GM18870 (cell line): ENCODE measurements around the gene EPDR1.

Experiments
- ATAC-seq: cut with Tn5 transposase; IDR thresholded peaks from one replicate; pipeline ENCODE4 v1.9.1; 2021; ENCODE audit warnings: moderate library complexity; ENCODE audit not compliant: unreplicated experiment

EPDR1 gene

DNA sequence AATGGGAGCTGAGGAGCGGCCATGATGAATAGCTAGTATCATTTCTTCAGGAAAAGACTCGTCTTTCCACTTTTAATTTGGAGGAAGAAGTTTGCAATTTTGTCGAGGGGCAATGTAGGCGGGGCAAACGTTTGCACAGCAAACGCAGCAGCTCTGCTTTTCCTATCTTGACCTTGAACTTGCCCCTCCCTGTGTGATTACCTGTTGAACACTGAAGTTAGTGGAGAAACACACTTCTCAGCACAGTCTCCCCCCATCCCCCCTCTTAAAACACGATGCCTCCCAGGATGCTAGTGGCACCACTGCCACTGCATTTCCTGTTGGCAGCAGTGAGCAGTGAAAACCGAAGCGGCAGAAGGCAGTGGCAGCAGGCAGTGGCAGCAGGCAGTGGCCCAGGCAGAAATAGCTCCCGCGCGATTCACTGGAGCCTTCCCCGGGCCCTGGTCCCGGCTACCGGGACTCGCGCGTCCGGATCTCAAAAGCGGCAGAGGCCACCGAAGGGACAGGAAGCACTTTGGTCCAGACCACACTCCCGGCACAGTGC, at the start of gene EPDR1:
Gene EPDR1 (plus strand): TSS at position 336 of the 544 bp plus-strand sequence. CDS start 300 bp downstream, outside the sequence.
- peak; percentile 48 for ATAC-seq

DNA sequence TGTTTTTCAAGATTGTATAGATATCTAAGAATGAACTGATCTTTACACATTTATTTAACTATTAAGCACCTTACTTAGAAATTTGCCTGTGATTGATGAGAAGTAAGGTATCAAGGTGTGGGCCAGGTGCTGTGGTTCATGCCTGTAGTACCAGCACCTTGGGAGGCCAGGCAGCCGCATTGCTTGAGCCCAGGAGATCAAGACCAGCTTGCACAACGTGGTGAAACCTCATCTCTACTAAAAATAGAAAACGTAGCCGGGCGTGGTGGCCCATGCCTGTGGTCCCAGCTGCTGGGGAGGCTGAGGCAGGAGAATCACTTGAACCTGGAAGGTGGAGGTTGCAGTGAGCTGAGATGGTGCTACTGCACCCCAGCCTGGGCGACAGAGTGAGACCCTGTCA, 38.4 kb upstream of the EPDR1 start:
- no peak for ATAC-seq

DNA sequence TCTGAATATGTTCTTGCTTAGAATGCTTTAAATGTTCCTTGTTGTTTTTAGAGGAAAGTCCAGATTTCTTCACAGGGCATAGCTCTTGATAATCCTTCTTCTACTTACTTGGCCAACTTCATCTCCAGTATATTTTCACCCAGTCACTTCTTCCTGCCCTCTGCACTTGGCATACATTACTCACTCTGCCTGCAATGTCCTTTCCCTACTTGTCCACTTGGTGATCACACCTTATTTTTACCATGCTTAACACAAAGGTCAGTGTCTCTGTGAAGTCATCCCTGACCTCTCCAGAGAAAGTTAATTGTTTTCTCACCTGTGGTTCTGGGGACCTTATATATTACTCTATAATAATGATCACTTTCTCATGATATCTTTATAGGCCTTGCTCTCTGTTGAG, 27.1 kb upstream of the EPDR1 start:
- ATAC-seq = no peak

DNA sequence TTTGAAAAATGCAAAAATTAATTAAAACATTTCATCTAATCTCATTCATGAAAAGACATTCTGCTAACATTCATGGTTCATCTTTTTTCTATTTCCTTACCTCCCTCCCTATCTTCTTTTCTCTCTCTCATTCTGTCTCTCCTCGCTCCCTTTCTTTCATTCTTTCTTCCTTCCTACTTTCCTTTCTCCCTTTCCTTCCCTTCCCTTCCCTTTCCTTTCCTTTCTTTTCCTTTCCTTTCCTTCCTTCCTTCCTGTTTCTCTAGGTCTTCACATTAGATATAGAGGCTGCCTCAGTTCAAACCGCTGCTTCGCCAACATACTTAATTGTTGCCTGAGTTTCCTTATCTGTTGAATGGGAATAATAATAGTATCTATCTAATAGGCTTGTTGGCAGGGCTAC, 25.8 kb upstream of the EPDR1 start:
- ATAC-seq = no peak

DNA sequence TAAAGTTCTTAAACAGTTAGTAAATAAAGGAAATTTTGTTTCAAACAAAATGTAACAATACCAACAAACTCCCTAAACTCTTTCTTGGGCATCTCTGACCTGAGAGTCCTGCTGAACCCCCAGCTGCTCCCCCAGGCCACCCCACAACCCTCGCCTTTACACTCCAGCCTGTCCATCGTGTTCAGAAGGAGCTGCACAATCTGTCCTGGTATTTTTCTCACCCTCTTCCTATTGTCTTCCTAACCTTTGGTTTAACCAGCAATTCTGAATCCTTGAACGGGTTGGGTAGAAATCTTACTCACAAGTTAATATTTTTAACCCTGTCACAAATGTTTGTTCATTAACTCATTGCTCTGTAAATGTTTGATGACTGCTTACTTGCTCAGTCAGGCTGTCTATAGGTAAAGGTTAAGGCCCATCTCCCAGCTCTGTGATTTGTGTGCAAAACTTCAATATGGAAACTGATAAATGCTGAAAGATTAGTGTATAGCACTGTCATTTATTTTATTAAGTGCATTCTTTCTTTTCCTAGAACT, 20.7 kb upstream of the EPDR1 start:
- ATAC-seq = no peak

DNA sequence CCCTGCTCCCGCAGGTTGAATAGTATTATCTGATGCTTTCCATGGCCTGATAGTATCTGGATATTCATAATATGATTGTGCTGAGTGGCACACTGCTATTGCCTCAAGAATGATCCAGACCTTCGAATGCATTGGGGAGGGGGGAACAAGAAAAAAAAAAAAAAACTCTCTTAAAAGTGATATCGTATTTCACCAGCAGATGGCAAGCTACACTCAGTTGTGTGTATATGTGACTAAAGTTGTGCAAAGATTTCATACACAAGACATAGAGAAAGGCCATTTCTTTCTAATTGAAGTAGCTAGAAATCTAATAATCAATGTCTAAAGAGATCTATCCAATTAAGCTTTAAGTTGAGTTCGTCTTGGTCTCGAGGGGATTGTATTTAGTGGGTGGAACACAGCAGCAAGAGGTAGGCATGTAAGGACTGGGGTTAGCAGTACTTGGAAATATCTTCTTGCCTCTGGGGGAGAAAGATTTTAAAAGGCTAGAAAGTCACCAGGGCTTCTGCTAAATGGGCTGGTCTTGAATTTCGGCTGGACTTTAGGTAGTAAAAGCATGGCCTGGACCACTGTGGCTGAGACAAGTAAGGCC, 19.1 kb upstream of the EPDR1 start:
- no peak for ATAC-seq

DNA sequence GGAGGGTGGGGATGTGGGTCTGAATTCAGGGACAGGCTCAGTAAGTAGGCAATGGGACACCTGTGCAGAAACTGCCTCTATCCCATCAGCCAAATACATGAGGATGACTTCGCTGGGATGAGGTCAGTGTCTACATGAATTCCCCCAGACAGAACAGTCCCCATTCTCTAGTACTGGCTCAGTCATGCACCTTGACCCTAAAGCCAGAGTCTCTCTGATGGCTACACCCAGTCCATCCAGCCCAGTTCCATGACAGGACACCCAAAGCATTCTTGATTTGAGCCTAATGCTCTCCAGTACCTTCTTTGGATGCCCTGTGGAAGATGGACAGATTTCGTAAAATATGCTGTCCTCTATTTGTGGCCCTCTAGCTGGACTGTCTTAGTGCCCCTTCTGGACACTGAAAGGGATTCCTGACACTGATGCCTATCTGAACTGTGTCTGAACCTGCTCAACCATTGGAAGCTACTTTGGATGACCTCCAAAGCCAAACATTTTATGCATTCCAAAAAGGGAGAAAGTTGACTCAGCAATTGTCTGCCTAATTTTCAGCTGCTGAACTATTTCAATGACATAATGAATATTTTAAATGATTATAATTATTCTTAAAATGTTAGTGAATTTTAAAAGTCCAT, 18.4 kb upstream of the EPDR1 start:
- ATAC-seq = no peak

DNA sequence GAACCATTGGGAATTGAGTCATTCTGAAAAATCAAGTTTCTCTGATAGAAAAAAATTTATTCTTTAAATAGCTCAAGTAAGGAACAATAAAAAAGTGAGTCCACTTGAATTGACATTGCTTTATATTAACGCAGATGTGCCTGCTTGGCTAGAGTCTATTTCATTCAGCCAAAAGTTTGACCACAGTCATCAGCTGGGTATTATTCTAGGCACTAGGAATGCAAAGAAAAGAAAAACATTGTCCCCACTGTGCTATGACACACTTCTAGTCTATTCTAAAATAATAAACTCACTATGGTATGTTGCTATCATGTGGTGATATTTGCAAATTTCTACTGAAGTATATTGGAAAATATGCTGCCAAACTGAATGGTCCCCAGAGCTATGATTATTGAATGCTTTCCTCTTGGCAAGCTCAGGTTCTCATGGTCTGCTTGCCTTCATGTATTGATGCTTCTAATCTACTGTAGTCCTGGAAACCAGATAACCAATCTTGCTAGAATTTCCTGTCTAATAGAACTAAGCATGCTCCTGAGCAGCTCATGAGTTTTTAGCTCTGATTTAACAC, 12.1 kb upstream of the EPDR1 start:
- ATAC-seq = no peak

DNA sequence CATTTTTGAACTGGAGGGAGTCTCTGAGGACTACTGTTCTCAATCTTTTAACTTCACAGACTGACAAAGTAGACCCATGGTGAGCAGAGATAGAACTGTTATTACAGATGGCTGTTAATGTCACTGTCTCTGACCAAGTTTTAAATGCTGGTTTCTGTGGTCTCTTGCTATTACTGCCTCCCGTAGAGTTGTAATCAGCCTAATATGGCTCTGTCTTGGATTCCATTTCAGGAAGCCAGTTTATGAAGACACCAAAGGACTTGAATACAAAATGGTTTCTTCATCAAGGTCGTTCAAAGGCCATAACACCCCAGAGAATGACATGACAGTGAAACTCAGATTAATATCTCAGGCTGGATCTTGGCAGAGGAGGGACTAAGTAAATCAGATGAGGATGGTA, 7.7 kb upstream of the EPDR1 start:
- ATAC-seq = no peak

DNA sequence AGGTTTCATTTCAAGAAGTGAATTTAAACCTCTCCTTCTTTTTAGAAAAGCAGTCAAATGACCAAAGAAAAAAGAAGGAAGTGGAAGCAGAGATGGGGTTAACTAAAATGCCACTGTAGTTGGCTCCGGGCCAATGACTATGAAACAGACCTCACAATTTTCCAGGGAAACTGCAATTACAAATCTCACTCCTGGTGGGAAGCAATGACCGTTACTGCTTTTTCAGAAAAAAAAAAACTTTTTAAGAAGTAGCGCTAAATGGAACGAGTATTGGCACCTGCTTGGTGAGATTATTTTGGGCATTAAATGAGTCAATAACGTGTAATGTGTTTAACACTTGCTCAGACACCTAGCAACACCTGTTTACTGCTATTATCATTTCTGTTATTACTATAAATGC, 5.0 kb upstream of the EPDR1 start:
- ATAC-seq = peak; percentile 59

DNA sequence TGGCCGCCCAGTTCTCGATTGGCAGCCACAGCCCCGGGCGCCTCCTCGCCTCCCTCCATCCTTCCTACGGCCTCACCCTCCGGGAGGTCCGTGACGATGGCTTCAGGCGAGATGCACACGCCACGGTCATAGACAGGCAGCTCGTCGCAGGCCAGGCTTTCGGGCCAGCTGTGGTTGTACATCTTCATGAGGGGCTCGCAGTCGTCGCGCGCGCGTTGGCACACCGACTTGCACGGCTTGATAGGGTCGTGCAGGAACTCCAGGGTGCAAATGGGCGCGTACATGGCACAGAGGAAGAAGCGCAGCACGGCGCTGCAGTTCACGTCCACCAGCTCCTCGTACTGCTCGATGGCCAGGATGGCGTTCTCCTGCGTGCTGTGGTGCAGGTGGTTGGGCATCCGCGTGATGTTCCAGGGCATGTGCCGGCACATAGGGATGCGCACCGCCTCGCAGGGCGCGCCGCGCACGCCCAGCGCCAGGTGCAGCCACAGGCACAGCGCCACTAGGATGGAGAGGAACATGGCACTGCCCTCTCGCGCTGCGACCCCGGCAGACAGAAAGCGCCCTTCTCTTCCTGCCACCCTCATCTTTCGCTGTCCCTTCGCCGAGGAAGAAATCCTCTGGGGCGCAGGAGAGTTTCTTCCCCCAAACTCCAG, 4.3 kb upstream of the EPDR1 start:
- no peak for ATAC-seq

DNA sequence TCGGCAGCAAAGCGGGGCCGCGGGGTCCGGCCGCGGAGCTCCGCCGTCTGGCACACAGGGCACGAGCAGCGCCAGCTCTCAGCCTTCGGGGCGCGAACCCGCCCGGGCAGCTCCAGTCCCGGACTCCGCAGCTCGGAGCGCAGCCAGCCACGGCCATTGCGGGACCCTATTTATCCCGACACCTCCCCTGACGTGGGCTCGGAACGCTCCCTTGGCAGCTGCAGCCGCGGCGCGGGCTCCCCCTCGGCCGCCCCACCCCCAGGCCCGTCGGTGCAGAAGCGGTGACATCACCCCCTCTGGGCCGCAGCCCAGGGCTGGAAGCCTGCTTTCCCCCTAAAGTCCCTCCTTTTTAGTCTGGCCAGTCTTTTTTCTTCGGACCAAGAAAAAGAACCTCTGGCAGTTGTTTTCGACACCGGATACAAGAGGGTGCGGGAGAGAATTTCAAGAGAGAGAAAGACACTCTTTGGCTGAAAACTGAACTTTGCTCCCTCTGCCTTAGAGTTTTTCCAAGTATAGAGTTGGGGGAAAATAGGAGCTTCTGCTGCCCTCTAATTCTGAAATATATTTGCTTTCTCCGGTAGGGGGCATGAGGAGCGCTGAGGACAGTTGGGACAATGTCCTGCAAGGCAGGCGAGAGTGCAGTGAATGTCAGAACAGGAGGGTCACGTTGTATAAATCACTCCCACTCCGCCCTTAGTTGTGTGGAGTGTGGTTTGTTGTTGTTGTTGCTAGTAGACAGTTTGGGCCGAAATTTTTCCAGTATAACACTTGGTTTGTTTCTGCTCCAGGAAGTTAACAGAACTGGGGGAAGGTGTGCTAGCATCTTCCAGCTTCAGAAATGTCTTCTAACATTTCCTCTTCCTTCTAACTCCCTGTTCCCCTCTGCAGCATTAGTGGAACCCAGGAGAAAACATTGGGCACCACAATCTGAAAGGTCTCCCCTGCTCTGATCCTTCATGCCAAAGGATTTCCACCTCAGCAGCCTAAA, 3.5 kb upstream of the EPDR1 start, which contains the start of gene SFRP4:
Gene SFRP4 (minus strand): TSS at position 145 of the 988 bp plus-strand sequence. CDS start 280 bp downstream, outside the sequence.
- ATAC-seq = no peak

DNA sequence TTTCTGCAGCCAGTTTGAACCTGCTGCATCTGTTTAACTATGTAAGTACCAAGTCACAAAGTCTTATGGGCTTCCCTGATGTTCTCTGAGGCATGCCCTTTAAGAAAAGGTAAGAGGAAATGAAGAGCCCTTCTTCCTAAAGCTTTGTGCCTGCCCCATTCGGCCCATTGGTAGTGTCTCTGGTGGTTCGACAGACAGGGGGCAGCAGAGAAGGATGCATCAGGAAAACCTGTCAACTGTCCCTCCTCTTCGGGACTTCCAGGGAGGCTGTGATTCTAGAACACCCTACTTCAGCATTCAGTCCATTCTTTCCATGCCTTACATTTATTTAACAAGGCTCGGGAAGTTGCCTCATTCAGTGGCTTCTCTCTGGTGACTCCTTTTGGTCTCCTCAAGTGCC, 1.9 kb upstream of the EPDR1 start:
- no peak for ATAC-seq

DNA sequence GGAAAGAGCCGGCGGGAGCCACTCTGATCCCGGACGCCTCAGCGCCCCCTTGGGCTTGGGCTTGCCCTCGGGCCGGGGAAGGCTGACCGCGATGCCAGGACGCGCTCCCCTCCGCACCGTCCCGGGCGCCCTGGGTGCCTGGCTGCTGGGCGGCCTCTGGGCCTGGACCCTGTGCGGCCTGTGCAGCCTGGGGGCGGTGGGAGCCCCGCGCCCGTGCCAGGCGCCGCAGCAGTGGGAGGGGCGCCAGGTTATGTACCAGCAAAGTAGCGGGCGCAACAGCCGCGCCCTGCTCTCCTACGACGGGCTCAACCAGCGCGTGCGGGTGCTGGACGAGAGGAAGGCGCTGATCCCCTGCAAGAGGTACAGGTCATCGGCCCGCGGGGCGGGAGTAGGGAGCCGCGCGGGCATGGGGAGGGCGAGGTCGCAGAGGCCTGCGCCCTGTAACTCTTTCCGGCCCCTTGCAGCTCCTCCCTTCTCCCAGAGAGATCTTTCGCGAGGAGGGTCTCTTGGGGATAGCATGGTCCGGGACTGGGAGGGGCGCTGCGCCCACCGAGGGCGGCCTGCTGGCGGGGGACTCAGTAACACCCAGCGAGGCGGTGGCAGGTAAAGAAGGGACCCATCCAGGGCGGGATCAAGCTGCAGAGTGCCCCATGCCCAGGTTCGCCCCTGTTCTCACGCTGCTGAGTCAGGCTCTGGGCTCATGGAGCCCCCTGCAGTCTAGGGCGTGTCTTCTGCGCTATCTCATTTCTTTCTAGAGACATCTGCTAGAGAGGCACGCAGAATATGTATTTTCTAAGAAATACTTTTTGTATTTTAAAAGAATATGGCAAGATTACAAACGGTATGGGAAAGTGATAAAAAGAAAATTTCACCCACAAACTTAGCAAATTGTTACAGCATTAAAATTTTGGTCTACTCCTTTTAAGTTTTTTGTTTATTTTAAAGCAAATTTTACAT, 687 bp downstream of the EPDR1 start:
- peak; percentile 39 for ATAC-seq

DNA sequence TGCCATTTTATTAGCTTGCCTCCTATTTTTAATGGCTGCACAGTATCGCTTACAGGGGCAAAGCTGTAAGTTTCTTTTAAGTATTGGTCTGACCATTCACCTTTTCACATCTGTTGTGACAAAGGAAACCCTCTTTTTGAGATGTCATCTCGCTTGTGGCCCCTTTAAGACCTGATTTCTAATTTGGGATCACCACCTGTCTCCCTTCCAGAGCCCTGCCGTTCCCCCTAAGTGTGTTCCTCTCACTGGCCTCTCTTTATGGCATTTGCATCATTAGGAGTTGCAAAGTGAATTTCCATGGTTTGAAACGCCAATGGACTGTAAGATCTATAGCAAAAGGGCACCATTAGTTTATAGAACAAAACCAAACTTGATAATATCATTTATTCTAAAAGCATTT, 1.4 kb downstream of the EPDR1 start:
- ATAC-seq = no peak

DNA sequence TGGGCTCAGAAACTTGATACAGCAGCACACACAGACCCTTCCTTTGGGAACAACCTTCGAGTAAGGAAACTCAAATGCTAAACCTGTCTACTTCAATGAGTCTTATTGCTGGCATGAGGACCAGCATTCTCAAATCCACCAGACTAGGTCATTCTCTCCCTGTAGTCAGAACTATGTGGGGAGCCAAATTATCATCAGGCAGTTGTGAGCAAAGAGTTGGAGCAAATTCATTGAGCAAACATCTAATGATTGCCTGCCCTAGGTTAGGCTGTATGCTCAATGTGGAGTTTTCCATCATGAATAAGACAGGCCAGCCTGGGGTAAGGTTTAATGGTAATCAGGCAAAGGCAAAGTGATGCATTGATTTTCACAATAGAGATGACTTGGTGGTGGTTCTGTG, 3.6 kb downstream of the EPDR1 start:
- ATAC-seq = no peak

DNA sequence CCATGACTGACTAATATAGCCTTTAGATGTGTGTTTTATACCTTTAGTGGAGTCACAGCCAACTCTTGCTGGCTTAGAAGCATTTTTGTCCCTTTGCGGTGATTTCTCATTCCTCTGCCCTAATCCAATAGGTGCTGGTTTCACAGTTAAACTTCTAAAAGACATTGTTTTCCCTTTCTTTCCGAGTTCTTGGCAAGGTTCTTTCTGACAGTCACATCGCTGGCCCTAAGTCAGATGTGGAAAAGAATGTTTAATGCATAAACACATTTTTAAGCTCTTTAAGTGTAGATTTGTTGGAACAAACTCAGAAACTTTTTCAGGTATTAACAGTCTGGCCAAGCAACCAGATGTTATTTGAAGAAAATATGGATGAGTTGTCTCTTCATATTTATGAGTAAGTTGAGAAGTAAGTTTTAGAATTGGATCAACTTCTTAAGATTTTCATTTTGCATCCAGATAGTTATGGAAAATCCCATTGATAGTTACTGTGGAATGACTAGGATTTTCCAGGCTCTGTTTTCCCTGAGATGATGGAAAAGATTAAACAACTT, 4.1 kb downstream of the EPDR1 start:
- ATAC-seq = no peak

DNA sequence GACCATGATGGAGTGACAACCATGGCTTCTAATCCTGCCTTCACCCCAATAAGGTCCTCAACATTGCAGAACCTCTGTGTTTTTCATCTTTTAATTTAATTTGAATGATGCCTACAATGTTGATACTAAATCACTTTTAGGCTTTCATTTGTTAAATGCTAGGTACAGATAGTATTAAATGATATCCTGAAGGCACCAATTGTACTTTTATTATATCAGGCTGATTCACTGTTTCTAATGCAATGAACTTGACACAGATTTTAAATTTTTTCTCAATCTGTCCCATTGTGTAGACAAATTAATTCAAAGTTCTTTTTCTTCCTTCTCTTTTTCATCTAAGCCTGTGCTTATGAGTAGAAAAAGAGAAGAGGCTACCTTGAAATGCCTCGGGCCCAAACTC, 5.2 kb downstream of the EPDR1 start:
- no peak for ATAC-seq
